NOMO-1 treated with dmso at 0.1 percent for 144 hours (cell line): ENCODE results near the gene SLC37A2.

Source experiments
- DNase-seq: peaks from one replicate; lab custom pipeline; 2025; ENCODE audit not compliant: unreplicated experiment; lab: John Stamatoyannopoulos, UW

The SLC37A2 gene

DNA sequence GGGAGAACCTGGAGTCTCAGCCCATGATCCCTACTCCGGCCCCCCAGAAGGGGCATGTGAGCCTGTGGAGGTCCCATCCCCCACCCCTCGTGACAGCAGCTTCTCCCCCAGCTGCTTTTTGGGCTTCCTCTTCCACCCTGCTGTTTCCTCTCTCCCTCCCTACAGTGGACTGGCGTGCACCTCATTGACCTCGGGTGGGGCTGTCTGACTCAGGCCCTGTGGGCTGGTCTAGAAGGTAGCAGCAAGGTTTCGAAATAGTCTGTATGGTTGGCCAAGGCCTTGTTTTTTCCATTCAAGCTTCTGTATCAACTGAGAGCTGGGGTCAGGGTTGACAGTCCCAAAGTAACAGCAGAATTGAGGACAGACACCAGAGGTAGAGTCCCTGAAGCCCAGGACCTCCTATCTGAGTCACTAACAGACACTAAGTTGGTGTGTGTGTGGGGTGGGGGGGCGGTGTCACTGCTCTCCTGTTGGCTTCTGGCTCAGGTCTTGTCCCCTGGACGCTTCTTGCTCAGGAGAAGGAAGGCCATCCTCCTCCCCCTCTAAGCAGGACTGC is 7.7 kb downstream of the SLC37A2 start:
- peak; percentile 96 for DNase-seq

DNA sequence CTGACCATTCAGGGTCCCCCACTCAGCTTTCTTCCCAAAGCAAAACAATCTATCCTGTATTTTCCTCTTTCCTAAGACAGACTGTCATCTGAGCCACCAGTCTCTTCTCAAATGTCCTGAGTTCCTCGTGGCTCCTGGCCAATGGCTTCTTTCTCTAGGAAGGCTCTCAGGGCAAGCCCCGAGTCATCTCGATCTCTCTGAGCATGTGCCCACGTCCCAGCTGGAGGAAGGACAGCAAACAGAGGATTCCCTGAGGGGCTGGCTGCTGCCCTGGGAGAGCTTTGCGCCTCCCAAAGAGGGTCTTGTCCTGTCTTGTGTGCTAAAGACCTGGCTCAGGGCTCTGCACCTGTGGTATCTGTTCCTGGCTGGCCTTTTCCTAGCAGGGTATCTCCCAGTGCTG is 8.3 kb downstream of the SLC37A2 start:
- no peak for DNase-seq

DNA sequence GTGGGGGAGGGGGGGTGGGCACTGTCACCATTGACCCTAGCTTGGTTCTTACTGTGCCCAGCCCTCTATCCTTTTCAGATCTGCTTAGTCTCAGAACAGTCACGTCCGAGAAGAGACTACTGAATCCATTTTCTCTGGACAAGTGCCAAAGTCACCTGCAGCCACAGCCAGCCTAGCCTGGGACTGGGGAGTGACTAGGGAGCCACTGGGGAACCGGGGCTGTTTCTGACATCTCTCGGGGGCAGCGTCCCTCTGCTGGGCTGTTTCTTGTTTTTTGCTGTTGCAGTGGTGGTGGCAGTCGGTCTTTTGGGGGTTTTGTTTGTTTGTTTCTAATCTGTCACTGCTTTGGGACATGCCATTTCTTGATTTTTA is 8.7 kb downstream of the SLC37A2 start:
- DNase-seq = no peak

DNA sequence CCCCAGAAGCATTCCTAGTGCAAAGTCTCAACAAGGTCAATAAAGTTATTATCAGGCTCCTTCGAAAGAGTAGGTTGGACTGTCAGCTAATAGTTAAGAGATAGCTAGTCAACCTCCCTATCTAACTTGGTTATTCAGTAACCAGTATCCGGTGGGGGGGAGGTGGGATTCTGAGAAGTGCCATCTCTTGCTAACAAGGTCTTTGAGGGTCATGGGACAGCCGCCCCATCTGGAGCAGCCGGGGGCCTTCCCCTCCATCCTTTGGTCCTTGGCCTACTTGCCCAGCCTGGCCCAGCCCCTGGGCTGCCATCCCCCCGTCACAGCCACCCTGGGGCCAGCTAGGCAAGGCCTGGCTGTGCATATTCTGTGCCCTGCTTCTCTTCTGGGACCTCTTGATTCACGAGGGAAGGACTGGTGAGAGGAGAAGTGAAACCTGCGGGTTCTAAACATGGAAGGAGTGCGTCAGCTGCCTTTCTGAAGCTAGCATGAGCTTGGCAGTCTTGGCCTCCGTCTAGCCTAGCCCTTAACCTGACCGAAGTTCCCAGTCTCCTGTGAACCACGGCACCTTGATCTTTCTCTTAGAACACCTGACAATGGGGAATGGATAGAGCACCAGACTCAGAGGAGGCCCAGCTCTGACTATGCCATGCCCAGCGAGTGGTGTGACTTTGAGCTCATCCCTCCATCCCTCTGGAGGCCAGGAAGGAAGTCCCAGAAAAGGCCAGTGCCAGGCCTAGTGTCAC is 9.3 kb downstream of the SLC37A2 start:
- peak; percentile 78 for DNase-seq

DNA sequence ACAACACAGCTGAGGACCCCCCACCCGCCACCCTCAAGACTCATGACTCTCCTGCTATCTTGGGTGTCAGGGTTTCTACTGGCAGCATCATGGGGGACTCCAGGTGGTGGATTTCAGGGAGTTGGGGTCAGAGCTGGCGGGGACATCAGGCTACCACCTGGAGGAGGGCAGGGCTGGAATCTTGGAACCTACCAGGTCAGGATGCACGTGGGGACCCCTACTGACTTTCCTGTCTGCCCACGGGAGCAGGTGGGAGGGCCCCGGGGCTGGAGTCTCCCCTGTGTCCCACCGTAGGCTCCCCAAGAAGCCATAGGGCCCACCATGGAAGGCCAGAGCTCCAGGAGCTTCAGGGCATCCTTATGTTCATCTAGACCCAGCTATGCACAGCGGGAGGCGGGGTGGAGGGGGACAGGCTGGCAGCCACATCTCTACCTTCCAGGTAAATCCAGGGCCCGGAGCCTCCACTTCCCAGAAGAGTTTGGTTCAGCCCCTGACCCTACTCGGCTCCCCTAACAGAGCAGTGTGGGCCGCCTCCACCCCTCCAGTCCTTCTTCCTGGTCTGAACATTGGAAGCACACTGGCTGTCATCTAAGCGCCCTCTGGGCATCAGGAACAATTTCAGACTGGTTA is 10.0 kb downstream of the SLC37A2 start:
- DNase-seq = no peak

DNA sequence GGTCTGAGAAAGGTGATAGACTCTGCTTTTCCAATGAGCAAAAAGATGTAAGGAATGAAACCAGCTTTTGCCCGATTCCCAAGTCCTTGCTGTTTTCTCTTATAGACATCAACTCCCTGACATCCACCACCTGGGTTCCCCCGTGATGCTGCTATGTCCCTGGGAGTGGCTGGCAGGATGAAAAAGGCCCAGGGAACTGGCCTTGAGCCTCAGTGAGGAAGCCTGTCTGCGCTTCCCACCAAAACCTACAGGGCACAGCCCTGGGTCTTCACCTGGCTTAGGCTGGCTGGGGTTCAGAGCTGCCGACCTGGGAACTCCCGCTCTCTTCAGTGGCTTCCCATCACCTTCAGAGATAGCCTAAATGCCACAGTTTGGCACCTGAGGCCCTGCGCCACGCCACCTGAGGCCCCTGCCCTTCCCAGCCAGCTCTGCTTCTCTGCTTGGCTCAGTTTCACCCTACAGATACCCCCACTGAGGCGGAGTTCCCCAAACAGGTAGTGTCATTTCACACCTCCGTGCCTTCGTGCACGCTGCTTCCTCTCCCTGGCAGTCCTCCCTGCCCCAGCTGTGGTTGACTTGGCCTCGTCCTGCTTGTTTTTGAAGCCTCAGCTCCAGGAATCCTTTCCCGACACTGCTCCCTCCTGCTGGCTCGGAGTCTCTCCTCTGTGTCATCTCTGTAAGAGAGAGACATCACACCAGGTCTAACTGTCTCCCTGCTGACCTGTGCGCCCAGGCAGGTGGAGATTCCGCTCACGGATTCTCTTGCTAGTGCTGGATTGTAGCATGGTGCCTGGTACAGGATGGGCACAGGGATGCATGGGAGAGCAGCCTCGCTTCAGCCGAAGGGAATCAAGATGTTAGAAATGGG is 10.7 kb downstream of the SLC37A2 start:
- no peak for DNase-seq

DNA sequence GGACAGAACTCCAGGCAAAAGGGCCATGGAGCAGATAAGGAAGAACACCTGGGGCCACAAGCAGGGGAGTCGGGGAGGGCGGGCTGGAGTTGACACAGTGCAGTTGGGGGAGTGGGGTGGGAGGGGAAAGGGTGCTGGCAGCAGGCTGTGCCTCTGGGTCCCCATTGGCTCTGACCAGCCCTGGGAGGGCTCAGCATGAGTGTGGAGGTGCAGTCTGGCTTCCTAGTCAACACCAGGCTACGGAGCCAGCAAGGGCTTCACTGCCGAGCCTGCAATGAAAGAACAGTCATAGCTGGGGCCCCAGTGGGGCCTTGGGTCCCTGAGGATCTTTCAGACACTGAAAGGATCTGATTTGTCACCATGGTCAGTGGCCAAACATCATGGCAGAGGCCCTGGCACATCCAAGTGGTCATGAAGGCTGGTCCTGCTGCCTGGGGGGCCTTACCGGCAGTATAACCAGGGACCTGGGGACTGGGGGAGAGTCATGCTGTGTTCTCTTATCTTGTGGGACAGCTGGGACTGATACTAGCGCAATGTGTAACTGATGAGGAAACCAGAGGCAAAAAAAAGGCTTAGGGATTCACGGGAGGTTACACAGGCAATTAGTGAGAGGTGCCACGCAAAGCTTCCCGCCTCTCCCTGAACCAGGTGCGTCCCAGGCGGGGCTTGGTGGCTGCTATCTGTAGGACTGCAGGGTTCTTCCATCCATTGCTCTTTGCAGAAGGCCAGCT is 11.6 kb downstream of the SLC37A2 start:
- DNase-seq = no peak

DNA sequence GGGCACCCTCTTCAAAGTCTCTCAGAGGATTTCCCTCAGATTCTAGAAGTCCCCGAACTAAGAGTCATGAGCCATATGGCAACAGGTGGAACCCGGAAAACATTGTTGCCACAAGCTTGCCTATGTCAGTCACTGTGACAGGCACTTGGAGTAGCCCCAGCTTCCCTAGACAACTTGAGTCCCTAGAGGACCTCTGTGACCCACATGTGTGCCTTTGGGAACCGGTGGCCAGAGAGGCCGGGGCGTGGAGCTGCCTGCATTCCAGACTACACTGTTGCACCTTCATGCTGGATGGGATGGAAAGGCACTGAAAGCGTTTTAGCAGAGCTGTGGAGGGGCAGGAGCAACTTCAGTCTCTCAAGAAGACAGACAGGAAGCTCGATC is 12.1 kb downstream of the SLC37A2 start:
- no peak for DNase-seq

DNA sequence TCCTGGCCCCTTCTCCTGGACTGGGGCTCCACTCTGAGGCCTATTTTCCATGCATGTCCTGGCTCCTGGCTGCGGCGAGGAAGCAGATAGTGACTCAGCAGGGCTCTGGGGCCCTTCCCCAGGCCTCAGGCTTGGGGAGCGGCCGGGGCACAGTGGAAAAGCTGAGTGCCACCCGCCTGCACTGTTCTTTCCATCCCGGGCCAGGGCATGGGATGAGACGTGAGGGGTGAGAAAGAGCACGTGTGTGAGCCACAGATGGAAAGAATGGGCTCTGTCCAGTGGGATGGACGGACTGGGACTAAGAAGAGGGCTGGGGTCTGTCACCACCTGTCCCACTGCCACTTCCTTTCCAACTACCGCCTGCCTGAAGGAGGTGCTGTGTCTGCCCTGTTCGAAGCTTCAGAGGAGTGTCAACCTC is 12.8 kb downstream of the SLC37A2 start:
- no peak for DNase-seq

DNA sequence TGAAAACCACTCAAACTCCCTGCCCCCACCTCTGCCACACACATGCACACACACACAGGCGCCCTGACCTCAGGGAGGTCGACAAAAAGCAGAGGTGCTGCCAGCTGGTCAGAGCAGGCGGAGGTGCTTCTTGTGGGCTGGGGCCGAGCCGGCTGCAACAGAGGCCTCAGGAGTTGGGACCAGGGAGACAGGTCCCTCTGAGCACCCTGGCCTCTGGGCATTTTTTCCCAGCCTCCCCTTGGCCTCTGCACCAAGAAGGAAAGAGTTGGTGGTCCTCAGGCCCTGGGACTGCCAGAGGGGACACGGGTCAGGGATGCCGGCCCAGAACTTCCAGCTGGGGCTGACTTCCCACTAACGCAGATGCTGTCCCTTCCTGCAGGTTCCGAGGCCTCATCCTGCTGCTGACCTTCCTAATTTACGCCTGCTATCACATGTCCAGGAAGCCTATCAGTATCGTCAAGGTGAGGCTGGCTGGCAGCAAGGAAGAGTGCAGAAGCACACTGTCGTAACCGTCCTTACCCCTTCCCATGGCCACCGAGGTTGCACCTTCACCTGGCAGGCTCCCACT is 13.4 kb downstream of the SLC37A2 start:
- no peak for DNase-seq

DNA sequence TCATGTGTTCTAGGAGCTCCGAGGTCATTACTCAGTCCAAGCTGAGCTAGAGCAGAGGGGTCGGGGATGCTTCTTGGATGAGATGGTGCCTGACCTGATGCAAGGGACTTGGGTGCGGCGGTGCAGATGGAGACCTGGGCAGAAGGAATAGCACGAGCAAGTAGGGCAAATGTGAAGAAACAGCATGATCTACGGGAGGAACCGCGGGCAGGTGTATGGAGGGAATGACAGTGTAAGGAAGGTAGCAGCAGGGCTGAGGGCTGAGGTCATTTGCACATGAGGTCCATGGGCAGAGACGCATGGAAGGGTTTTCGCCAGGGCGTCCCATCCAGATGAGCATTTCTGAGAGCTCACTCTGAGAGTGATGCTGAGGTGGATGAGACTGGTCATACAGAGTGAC is 14.9 kb downstream of the SLC37A2 start:
- no peak for DNase-seq

DNA sequence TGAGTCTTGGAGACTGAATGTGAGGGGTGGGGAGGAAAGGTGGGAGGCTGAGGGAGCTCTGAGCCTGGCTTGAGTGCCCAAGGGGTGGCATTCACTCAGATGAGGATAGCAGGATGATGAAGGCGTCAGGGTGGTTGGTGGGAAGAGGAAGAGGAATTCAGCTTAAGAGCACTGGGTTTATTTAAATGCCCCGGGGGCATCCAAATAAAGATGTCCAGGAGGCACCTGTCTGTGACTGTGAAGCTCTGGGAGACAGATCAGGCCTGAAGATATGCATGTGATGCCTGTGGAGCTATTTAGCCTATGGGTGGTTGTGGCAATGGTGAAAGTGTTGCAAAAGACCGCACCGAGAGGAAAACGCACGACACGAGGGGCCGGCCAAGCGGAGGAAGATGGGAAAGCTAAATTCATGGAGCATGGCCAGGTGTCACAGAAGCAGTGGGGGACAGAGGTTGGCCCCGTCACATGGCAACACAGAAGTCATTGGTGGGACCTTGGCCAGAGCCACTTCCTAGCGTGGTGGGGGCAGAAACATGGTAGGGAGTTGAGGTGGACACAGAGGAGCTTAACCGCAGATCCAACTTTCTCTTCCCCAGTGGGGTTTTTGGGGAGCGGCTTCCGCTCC is 15.5 kb downstream of the SLC37A2 start:
- no peak for DNase-seq

DNA sequence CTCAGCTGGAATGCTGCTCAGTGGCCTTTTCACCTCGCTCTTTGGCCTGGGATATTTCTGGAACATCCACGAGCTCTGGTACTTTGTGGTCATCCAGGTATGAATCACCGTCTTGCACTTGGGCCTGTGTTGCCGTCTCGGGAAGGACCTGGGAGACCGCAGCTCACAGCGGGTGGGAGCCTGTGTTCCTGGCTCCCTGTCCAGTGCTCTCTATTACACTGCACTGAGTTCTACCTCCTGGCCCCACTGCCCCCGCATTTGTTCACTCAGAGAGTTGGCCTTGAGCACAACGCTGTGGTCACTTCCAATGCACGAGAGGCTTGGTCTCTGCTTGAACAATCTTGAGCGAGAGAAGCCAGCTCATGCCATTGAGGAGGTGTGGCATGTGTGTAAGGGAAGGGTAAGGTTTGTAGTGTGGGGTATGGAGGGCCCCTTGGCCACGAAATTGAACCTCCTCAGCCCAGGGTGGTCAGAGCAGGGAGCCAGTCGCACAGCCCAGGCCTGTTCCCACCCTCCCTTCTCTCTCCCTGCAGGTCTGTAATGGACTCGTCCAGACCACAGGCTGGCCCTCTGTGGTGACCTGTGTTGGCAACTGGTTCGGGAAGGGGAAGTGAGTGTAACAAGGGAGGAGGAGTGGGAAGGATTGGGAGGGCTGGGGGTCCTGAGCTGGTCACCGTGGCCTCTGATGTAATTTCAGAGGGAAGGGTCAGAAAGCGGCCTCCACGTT is 16.2 kb downstream of the SLC37A2 start:
- DNase-seq = no peak

DNA sequence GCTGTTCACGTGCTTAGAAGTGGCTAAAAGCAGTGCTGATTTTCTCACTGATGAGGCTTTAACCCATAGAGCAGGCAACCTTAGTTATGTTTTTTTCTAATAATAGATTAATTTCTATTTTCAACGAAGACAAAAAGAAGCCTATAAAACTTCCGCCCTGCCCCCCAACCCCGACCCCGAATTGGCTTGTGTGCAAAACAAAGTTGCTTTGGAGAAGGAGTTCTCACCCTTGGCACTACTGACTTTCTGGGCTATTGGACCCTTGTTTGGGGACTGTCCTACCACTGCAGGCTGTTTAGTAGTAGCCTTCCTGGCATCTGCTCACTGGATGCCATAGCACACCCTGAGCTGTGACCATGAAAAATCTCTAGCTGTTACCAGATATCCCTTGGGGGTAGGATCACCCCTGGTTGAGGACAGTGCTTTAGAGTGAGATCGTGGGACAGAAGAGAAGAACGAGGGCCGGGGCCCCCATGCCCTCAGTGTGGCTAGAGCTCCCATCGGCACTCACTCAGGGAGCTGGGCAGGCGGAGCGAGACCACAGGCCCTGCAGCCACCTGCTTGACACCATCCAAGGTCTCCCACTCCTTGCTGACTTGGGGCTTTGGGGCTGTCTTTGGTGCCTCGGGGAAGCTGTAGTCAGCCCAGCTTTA is 16.9 kb downstream of the SLC37A2 start:
- DNase-seq = no peak

DNA sequence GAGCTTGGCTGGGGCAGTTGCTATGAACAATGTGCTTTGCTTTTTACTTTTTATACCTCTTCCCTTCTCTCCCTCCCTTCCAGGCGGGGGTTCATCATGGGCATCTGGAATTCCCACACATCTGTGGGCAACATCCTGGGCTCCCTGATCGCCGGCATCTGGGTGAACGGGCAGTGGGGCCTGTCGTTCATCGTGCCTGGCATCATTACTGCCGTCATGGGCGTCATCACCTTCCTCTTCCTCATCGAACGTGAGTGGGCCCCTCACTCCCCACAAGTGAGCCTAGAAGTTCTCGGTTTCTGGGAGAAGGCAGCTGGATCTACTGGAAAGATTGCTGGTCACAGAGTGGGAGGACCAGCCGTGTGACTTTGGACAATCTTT is 17.4 kb downstream of the SLC37A2 start:
- no peak for DNase-seq

DNA sequence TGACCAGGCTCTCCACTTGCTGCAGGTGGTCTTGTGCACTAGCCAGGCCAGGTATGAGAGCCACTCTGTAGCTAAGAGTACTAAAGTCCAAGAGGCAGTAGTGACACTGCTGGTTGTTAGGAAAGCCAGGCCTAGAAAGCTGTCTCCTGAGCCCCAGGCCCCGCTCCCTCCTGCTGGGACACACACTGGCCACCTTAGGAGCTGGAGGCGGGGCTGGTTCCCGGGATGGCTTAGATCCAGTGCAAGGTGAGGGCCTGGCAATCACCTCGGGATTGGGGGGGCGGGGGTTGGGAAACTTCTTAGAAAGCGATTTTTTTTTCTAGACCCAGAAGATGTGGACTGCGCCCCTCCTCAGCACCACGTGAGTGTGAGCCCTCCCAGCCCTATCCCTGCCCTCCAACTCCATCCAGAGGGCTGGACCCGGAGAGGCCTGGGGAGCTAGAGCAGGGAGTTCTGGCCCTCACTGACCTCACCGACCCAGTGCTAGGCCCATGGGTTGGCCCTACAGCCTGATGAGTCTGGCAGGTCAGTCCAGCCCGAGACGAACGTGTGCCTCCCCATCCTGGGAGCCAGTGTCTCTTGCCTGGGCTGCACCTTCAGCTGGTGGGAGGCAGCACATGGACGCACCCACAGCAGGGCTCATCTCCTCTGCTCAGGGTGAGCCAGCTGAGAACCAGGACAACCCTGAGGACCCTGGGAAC is 18.1 kb downstream of the SLC37A2 start:
- DNase-seq = no peak

DNA sequence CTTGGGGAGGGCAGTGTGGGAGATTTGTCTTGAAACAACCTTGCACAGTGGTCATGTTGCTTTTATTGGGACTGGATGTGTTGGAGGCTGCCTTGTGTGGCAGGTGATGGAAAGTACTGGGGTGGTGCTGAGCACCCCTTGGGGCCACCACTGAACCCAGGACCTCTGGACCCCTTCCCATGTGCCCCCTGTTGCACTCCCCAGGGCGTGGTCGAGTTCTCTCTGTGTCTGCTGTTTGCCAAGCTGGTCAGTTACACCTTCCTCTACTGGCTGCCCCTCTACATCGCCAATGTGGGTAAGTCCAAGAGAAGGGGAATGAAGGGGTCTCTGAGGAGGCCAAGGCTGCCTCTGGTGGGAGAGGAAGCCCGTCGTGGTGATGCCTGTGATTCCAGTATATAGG is 18.9 kb downstream of the SLC37A2 start:
- no peak for DNase-seq

DNA sequence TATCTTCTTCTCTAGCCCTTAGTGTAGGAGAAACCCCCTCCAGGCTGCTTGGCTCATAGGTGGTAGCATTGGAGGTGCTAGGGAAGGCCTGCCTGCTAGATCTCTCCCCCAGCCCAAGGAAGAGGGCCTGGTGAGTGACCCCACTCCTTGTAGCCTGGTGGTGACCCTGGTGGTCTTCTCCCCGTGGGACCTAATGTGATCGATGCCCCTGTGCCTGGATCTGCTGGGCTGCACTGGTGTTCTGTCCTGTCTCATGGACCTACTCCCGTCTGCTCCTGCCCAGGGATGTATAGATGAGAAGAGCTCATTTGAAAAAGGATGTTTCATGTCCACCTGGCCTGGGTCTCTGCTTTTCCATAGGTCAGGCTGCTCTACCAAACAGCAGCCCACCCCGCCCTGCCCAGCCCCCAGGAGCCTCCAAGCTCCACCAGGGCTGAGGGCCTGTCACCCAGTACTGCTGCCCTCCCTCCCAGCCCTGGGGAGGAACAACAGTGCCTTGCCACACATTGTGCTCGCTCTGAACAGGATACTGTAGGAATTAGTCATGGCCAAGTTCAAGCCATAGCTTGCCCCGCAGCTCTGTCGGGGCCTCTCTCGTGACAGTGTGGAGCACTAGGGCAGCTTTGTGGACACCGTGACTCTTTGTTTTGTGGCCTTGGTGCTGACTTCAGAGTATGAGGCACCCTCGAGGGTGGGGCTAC is 19.7 kb downstream of the SLC37A2 start:
- DNase-seq = no peak
